Measurements from ENCODE around the gene DNAJC7.

- no peak for TF ChIP-seq CTCF (IDR thresholded peaks at IDR 0.05)
- no peak for TF ChIP-seq EZH2 (IDR thresholded peaks at IDR 0.05)
These were observed 25.5 kb upstream of the DNAJC7 start for GRCh38 chr17:42042598-42043319.

Measured in neural progenitor cell (in vitro differentiated cells).